HG02798 (cell line): Measurements from ENCODE around the gene HNRNPL.
"Not testable (repeated sequence)": the region's sequence is repeated elsewhere in the genome, so short reads cannot be mapped to it uniquely, and the experiment has no call there.

Source experiments
- ATAC-seq: cut with Tn5 transposase; IDR thresholded peaks from one replicate; pipeline ENCODE4 v1.9.1; 2021; ENCODE audit warnings: mild to moderate bottlenecking; ENCODE audit not compliant: unreplicated experiment, poor library complexity

The HNRNPL gene

DNA sequence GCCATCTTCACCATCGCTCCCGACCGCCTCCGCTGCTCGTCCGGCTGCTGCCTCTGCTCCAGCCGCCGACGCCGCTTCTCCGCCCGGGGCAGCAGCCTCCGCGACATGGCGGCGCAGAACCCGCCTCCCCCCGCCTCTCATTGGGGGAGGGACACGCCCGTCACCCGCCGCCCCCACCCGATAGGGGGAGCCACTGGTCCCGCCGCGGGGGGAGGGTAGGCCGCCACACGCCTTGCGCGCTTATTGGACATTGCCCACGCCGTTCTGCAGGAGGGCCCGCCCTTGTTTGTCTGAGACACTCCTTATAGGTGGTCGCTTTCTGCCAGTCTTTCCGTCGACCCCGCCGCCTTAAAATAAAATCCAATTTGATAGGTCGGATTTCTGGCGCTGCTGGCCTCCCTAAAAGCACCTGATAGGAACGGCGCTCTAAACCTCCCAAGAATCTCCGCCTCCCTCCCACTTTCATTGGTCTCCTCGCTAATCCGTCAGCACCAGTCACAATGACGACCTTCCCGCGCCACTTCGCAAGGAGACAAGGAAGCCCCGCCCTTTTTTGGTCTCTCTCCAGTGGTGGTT is at the start of gene HNRNPL:
Gene HNRNPL (minus strand): TSS at position 127 of the 576 bp plus-strand sequence. CDS start 20 bp downstream, at position 107.
- ATAC-seq, result peak; percentile 59

DNA sequence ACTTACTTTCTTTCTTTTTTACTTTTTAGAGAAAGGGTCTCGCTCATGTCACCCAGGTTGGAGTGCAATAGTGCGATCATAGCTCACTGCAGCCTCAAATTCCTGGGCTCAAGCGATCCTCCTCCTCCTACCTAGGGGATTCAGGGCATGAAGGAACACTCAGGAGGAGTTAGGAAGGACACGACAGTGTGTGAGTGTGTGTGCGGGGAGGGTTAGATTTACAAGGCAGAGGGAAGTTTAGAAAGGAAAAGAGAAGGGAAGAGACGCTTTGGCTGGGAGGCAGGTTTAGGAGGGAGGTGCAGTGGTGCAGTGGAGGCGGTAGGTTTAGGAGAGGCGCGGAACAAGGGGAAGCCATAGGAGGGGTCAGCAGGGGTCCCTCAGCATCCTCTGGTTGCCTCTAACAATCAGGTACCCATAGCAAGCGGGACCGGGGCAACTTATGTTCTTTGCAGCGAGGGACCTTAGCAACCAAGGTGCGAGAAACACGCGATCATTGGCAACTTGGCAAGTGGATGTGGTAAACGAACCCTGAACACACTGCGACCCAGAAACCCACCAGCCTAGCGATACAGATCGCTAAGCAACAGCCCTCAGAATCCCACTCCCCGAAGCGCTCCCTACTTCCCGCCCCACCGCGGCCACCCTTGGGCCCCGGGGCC is 49.1 kb upstream of the HNRNPL start:
- ATAC-seq, result no peak

DNA sequence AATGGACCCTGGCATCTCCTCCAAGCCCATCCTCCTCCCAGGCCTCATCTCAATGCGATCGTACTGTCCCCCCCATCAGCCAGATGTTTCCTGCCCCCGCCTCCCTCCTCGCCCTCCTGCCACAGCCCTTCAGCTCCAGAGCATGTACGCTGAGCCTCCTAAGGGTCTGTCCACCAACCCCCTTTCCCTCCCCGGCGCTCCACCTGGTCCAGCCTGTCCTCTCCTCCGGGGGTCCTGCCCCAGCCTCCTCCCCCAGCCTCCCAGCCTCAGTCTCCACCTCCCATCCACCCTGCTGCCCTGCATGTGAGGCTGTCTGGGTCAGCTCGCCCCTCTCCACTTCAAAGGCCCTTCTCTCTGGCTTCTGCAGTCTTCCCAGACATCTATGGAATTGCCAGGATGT is 45.2 kb upstream of the HNRNPL start:
- no peak for ATAC-seq

DNA sequence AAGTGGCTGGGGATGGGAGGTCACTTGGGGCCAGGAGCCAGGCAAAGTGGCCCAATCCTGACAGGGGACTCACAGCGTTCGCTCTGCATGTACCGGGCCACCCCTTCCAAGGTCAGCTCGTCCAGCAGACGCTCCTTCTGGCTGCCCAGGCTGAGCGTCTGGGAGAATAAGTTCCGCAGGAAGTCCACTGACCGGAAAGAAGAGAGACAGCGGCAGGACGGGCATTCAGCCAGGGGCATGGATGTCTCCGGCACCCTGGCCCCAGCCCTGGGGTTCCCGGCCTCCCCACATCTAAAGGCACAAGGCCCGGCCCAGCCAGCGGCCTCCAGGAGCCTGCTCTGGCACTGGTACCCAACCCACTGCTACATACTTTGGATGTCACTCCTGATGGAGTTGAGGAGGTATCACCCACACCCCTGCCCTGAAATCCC is 43.6 kb upstream of the HNRNPL start:
- ATAC-seq, result no peak

DNA sequence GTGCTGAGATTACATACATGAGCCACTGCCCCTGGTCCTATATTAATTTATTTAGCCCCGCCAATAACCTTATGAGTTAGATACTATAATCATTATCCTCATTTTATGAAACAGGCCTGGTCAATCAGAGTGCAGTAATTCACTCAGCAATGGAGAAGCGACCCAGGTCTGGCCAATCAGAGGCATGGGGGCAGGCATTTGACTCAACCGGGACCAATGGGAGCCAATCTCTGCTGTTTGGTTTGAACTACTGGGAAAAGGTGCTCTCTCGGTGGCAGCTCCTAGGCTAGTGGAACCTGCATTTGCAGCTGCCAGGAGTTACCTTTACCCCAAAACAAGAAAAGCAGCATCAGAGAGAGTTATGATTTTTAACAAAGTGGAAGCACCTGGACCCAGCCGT is 43.1 kb upstream of the HNRNPL start:
- ATAC-seq, result no peak

DNA sequence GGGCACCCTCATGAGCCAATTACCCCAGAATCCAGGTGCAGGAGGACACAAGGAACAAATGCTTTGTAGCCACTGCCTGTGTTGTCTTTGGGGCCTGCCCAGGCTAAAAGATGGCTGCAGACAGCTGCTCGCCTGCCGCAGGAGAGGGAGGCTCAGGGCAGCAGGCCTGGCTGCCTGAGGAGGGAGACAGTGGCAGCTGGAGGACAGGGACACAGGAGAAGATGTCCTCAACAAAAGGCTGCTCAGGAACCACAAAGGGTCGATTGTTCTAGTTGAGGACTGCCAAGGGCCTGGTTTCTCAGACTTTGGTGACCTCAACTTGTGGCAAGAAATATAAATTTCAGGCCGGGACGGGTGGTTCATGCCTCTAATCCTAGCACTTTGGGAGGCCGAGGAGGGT is 42.0 kb upstream of the HNRNPL start:
- ATAC-seq, result no peak

DNA sequence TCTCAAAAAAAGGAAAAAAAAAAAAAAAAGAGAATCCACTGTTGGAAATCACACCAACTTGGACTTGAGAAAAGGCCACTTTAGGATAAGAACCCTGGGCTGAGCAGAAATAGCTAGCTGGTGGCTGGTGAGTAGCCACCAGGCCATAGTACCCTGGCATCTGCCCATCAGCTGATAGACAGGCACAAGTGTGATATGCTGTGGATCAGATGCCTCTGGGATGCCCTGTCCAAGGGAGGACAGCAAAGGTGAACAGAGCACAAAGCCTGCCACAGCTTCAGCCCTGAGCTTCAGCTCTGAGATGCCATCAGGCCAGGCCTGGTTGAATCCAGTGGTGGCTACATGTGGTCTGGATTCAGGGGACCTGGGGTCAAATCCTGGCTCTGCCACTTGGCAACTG is 40.9 kb upstream of the HNRNPL start:
- ATAC-seq, result no peak

DNA sequence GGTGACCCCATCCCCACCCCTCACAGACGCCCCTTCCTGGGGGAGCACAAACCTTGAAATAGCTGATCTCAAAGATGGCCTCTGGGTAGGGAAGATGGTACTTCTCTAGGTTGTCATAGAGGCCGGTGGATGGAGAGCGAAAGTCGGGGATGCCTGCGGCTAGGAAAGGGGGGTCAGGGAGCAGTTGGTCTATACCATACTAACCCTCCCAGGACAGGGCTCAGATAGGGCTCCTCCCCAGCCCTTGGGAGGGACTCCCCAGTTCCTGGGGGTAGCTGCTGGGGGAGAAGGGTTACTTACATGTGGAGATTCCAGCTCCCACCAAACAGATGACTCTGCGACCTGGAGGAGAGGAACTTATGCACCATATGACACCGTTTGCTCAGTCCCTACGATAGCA is 40.0 kb upstream of the HNRNPL start:
- ATAC-seq, result no peak

DNA sequence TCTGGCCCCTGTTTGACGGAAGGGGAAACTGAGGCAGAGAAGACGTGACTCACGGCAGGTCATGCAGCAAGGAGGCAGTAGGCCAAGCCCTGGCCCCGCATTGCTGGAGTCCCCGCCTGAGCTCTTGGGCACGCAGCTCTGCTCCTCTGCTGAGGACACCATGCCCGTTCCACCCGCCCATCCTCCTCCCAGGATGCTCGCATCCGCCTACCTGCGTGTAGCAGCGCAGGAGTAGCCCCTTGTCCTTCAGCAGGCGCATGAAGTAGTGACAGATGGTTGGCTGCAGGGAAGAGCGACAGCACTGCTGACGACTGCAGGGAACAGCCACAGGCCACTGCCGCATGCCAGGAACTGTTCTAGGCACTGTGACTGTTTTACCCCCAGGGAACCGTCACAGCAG is 39.1 kb upstream of the HNRNPL start:
- ATAC-seq, result no peak

DNA sequence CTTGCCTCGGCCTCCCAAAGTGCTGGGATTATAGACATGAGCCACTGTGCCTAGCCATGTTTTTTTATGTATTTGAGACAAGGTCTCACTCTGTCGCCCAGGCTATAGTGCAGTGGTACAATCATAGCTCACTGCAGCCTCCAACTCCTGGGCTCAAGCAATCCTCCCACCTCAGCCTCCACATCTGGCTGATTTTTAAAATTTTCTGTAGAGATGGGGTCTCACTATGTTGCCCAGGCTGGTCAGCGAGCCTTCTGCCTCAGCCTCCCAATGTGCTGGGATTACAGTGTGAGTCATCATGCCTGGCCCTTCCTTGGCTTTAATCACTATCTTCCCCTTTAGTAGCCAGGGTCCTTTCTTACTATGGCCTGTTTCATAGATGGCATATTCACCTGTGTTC is 34.9 kb upstream of the HNRNPL start:
- not testable (repeated sequence) for ATAC-seq

DNA sequence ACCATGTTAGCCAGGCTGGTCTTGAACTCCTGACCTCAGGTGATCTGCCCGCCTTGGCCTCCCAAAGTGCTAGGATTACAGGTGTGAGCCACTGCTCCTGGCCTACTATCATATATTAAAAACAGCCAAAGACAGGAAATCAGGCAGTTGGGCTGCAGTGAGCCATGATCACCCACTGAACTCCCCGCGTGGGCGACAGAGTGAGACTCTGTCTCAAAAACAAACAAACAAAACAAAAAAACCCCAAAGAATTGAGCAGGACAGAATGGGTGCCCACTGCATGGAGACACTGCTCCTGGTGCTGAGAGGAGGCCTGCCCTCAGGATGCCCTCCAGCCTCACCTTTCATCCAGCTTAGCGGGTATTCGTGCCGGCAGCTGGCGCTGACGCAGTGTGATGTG is 33.5 kb upstream of the HNRNPL start:
- ATAC-seq, result no peak

DNA sequence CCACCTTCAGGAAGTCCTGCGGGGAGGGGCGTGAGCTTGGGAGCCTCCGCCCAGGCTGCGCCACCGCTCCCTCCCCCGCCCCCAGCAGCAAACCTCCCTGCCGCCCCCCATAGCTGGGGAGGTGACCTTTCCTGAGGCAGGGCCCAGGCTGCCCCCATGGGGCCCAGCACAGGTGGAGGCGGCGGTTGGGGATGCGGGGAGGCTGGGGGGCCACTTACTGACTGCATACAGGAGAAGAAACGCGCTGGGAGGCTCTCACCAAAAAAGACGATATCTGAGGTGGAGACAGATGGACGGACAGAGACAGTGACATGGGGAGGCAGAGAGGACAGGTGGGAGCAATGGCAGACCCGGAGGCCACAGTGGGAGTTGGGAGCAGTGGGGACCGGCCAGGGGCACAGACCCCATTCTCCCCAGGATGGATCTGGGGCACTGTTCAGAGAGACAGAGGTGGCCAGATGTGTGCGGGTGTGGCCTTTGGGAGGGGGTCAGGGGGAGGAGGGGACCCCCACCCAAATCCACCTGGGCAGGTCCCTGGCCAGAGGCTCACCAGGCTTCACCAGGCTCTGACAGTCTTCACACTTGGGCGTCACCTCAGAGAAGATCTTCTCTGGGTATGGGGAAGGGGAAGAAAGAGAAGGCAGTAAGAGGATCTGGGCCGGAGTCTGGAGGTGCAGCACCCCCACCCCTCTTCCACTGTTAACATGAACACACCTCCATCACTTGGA is 31.3 kb upstream of the HNRNPL start:
- no peak for ATAC-seq

DNA sequence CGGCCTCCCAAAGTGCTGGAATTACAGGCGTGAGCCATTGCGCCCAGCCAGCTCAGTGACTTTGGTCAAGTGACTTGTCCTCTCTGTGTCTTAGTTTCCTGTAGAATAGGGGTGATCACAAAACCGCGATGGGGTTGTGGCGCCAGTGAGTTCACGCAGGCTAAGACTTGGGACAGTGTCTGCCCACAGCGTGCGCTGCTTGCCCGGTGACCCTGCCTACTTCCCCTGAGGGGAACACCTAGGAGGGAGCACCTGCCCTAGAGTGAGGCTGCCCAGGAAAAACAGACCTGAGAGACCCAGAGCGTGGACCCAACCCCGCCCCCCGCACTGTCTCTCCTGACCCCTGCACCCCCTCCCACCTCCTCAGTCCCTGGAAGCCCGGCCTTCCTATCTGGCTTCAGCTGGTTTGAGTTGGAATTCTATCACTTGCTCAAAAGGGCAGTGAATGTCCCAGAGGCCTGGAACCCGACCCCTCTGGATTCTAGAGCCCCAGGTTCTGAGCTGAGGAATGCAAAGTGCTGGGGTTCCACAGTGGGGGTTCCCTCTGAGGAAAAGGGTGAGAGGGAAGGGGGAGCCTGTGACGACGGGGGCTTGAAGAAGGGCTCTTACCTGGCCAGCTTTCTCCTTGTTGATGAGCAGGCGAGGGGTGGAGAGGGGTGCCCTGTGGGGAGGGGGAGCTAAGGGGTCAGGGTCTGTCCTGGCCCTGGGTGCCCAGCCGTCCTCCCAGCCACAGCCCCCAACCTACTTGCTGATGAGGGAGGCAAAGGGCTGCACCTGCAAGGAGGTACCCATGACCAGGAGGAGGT is 30.5 kb upstream of the HNRNPL start:
- no peak for ATAC-seq

DNA sequence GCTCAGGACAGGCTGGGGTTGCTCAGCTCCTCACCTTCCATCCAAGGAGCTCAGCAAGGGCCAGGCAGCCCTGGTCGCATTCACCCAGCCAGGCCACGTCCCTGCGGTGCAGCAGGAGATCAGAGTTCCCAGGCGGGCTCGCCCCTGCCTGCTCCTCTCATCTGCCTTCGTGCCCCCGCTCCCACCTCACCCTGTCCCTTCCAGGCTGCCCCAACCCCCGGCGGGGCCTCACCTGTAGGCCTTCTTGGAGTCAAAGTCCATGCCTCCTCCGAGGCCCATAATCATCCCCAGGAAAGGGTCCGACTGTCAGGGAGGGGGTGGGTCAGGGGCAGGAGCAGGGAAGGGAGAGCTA is 29.6 kb upstream of the HNRNPL start:
- ATAC-seq, result no peak

DNA sequence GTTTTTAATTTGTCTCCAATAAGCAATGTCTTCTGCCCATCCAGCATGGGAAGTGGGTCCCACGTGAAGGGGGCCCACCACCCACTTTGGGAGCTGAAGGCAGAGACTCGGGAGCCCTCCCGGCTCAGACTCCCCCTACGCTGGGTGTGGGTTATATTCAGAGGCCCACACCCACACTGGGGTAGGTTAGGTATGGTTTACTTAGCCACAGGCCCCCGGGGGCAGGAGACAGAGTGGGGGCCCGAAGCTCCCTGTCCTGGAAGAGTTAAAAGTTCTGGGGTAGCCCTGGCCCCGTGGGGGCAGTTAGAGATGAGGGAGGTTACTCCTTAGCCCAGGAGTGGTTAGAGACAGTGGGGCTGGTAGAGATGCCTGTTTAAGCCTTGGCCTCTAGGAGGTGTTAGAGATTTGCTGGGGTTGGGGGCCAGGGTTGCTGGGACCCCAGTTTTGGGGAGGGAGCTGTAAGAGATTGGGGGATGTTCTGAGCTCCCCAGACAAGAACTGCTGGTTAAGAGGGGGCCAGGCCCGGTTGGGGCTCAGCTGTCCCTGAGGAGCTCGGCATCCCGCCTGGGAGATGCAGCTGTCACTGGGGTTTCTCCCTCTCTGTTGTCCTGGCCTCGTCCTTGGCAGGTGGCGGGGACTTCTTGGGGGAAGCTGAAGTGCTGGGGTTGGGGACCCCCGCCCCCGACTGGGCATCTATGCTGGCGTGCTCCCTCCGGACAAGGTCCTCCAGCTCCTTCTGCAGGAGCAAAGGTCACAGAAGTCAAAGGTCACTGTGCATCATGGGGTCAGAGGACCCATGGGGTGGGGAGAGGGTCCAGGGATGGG is 29.0 kb upstream of the HNRNPL start:
- ATAC-seq, result no peak

DNA sequence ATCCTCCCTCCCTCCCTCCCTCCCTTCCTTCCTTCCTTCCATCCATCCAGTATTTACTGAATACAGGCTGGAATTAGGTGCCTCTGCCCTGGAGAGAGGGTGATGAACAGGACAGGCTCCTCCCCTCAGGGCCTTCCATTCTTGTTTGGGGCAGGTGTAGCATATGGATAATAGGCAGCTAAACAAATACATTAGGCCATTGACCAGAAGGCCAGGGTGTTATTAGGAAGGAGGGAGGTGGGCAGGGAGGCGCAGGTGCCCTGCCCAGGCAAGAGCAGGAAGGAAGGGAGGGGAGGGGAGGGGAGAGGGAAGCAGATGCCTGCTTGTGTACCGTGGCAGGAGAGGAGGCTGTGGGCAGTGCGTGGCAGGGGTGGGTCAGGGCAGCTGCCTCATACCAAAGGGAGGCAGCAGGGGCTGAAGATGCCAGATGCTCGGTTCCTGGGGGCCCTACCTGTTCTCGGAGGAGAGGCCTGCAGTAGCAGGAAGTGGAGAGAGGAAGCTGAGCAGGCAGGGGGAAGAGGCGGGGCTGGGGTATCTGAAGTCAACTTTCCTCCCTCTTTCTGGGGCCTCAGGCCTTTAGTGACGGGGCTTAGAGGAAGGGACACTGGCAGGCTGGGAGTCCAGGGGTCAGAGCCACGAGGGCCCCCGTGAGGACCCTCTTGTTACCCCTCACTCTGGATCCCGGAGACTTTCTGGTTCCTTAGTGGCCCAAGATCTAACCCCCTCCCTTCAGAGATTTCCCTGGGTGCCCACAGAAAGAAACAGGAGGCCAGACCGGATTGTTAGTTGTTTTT is 28.2 kb upstream of the HNRNPL start, which contains the start of gene RINL:
Gene RINL (minus strand): TSS at position 495 of the 794 bp plus-strand sequence. CDS start 1,533 bp downstream, outside the sequence.
- peak; percentile 51 for ATAC-seq

DNA sequence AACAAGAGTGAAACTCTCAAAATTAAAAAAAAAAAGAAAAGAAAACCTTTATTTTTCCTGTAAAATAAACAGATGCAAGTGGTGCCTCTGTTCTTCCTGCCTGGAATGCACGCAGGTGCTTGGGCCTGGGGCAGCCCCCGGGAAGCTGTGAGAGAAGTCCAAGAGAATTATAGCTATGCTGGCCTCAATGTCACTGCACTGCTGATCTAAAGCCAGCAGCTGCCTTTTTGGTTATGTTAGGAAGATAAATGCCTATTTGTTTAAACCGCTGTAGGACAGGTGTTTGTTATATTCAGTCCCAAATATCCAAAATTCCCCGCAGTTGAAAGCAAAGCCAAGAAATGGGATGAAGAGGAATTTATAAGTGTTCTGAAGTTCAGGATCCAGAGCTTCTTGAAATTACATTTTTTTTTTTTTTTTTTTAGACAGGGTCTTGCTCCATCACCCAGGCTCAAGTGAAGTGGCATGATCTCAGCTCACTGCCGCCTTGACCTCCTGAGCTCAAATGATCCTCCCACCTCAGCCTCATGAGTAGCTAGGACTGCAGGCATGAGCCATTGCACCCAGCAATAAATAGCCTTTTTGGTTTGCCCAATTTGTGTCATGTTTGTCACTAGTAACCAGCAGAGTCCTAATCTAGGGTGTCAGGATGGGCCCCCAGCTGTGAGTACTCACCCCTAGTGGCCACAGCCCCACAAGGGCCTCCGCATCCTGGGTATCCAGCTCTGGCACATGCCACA is 26.0 kb upstream of the HNRNPL start:
- no peak for ATAC-seq

DNA sequence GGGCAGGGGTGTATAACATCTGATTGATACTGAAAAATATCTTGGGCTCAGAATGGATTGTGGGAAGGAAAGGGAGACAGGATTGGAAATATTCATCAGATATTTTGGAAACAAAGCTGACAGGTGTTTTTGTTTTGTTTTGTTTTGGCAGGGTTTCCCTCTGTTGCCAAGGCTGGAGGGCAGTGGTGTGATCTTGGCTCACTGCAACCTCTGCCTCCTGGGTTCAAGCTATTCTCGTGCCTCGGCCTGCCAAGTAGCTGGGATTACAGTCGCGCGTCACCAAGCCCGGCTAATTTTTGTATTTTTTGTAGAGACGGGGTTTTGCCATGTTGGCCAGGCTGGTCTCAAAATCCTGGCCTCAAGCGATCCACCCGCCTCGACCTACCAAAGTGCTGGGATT is 23.6 kb upstream of the HNRNPL start:
- ATAC-seq, result not testable (repeated sequence)

DNA sequence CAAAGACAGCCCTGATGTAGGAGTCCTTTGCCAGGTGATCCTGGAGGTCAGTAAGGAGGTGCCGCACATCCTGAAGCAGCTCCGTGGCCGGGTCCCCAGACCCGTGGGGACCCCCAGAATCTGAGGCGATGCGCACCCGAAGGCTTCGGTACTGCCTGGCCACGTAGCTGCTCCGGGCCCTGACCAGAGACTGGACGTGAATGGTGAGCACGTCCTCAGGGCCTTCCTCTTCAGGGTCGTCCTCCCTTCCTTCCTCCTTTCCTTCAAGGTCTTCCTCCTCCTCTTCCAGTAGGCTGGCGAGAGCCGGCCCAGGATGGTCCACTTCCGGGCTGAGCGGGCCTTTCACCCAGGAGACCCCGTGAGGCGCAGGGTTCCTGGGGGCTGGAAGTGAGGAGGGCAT is 20.8 kb upstream of the HNRNPL start:
- no peak for ATAC-seq
